H1 (cell line): ENCODE measurements around the gene TGM2. TPM values are rescaled to one million over a fixed set of nuclear protein-coding genes. Genes with fewer than 3 reads are reported as not detected.

Experiments used
- CTCF ChIA-PET: fragments of 300-600 bp; sonication (Branson Sonifier 250); formaldehyde crosslinking; loops from one replicate; lab custom pipeline; 2021; ENCODE audit not compliant: partially characterized antibody; lab: Charles Lee
- POLR2A ChIA-PET: fragments of 300-600 bp; sonication (Branson Sonifier 250); formaldehyde crosslinking; loops from one replicate; lab custom pipeline; 2021; ENCODE audit warnings: inconsistent platforms; ENCODE audit not compliant: partially characterized antibody; lab: Charles Lee
- DNase-seq, 2 experiments: peaks; one replicate each; pipeline versions ENCODE4 v3.0.0 to v3.0.0-alpha.2; 2010 to 2022; ENCODE audit warnings: low spot score in 2 of 2, low read depth in 1 of 2, mixed read lengths in 1 of 2
- FAIRE-seq: peaks from 2 replicates; lab custom pipeline; 2011; peaks lifted over from hg19 to GRCh38; lab: Jason Lieb, UNC
- H2AFZ ChIP-seq: 2 replicates; pipeline ENCODE4 v1.8.1; 2012; ENCODE audit warnings: low read length, inconsistent platforms
- H2AK5ac ChIP-seq: 2 replicates; pipeline ENCODE4 v1.6.1; 2013; ENCODE audit warnings: low read depth, low read length
- H2BK120ac ChIP-seq: replicated peaks from 2 replicates; pipeline ENCODE3; 2013; ENCODE audit warnings: low read depth, low read length, inconsistent platforms
- H2BK12ac ChIP-seq: 2 replicates; pipeline ENCODE4 v1.6.1; 2013; ENCODE audit warnings: low read depth, low read length
- H2BK15ac ChIP-seq: 2 replicates; pipeline ENCODE4 v1.6.1; 2013; ENCODE audit warnings: low read length
- H2BK20ac ChIP-seq: 2 replicates; pipeline ENCODE4 v1.6.1; 2013; ENCODE audit warnings: low read length
- H2BK5ac ChIP-seq: 2 replicates; pipeline ENCODE4 v1.6.1; 2013; ENCODE audit warnings: low read depth, low read length
- H3K14ac ChIP-seq: 2 replicates; pipeline ENCODE4 v1.6.1; 2013; ENCODE audit warnings: inconsistent platforms; ENCODE audit not compliant: insufficient read length
- H3K18ac ChIP-seq: 2 replicates; pipeline ENCODE4 v1.6.1; 2013; ENCODE audit warnings: low read length; ENCODE audit errors: extremely low read depth
- H3K23ac ChIP-seq: 2 replicates; pipeline ENCODE4 v1.6.1; 2013; ENCODE audit warnings: inconsistent platforms; ENCODE audit not compliant: insufficient read length
- H3K23me2 ChIP-seq: 2 replicates; pipeline ENCODE4 v1.6.1; 2013; ENCODE audit warnings: low read depth, low read length
- H3K27ac ChIP-seq: 2 replicates; pipeline ENCODE4 v1.6.1; 2011; ENCODE audit warnings: low read depth, low read length, inconsistent platforms
- H3K27me3 ChIP-seq, 4 experiments: replicated peaks in 1 of 4; 1 replicate in 1 of 4; 2 replicates in 3 of 4; pipeline versions ENCODE4 v1.6.1 to v1.8.1; 2011 to 2013; ENCODE audit warnings: low read length in 3 of 4, mild to moderate bottlenecking in 3 of 4, inconsistent platforms in 2 of 4, mixed read lengths in 2 of 4, moderate library complexity in 1 of 4; ENCODE audit not compliant: control insufficient read depth in 3 of 4, insufficient read depth in 3 of 4; ENCODE audit errors: extremely low read depth in 1 of 4
- H3K36me3 ChIP-seq, 4 experiments: 2 replicates each; pipeline versions ENCODE4 v1.6.1 to v1.8.1; 2011 to 2013; ENCODE audit warnings: mild to moderate bottlenecking in 4 of 4, low read length in 3 of 4, moderate library complexity in 2 of 4, control low read depth in 1 of 4, inconsistent platforms in 1 of 4; ENCODE audit not compliant: insufficient read depth in 4 of 4, control insufficient read depth in 2 of 4
- H3K4ac ChIP-seq: replicated peaks from 2 replicates; pipeline ENCODE3; 2013; ENCODE audit warnings: low read length, low read depth, mixed read lengths, inconsistent platforms; ENCODE audit not compliant: insufficient read length
- H3K4me1 ChIP-seq, 4 experiments: replicated peaks in 1 of 4; 1 replicate in 1 of 4; 2 replicates in 3 of 4; pipeline versions ENCODE4 v1.6.1 to v1.8.1; 2011 to 2013; ENCODE audit warnings: low read length in 3 of 4, inconsistent platforms in 2 of 4, mixed read lengths in 1 of 4; ENCODE audit not compliant: insufficient read depth in 4 of 4, control insufficient read depth in 3 of 4
- H3K4me2 ChIP-seq, 2 experiments: 2 replicates each; pipeline versions ENCODE4 v1.6.1 to v1.8.1; 2011 to 2013; ENCODE audit warnings: low read depth in 2 of 2, low read length in 2 of 2, control low read depth in 1 of 2, inconsistent platforms in 1 of 2, mild to moderate bottlenecking in 1 of 2; ENCODE audit not compliant: insufficient read depth in 1 of 2
- H3K4me3 ChIP-seq, 4 experiments: fragments of 200-600, 300-600 bp in 1 of 4; sonication (generic), shearing (Covaris generic), sonication (Bioruptor Twin) in 1 of 4; 2 replicates each; pipeline versions ENCODE4 v1.5.1 to v1.8.1; 2011 to 2016; ENCODE audit warnings: low read length in 4 of 4, low read depth in 3 of 4, control low read depth in 2 of 4, inconsistent platforms in 2 of 4, mild to moderate bottlenecking in 2 of 4, mixed read lengths in 1 of 4, moderate library complexity in 1 of 4; ENCODE audit not compliant: insufficient read depth in 2 of 4; ENCODE audit errors: extremely low read depth in 1 of 4
- H3K56ac ChIP-seq: replicated peaks from 2 replicates; pipeline ENCODE3; 2013; ENCODE audit warnings: low read depth, mild to moderate bottlenecking, mixed read lengths, low read length, inconsistent platforms; ENCODE audit not compliant: insufficient read length
- H3K79me1 ChIP-seq: 2 replicates; pipeline ENCODE4 v1.6.1; 2013; ENCODE audit warnings: low read depth, low read length, control low read depth
- H3K79me2 ChIP-seq, 2 experiments: 2 replicates each; pipeline versions ENCODE4 v1.6.1 to v1.8.1; 2012 to 2013; ENCODE audit warnings: low read length in 2 of 2, mild to moderate bottlenecking in 2 of 2, inconsistent platforms in 1 of 2; ENCODE audit not compliant: insufficient read depth in 2 of 2, control insufficient read depth in 1 of 2
- H3K9ac ChIP-seq, 4 experiments: replicated peaks in 1 of 4; 1 replicate in 1 of 4; 2 replicates in 3 of 4; pipeline versions ENCODE4 v1.6.1 to v1.8.1; 2011 to 2013; ENCODE audit warnings: low read depth in 3 of 4, low read length in 3 of 4, control low read depth in 2 of 4, mild to moderate bottlenecking in 2 of 4, moderate library complexity in 2 of 4, inconsistent platforms in 1 of 4; ENCODE audit errors: extremely low read depth in 1 of 4
- H3K9me3 ChIP-seq, 2 experiments: 2 replicates each; pipeline versions ENCODE4 v1.6.1 to v1.8.1; 2012 to 2013; ENCODE audit warnings: mild to moderate bottlenecking in 2 of 2, moderate library complexity in 2 of 2, control low read depth in 1 of 2, inconsistent platforms in 1 of 2, low read depth in 1 of 2, low read length in 1 of 2, mixed read lengths in 1 of 2; ENCODE audit not compliant: insufficient read depth in 2 of 2
- H4K20me1 ChIP-seq, 2 experiments: replicated peaks in 1 of 2; 2 replicates each; pipeline versions ENCODE3 to v1.8.1; 2011 to 2013; ENCODE audit warnings: inconsistent platforms in 2 of 2, low read length in 2 of 2, mild to moderate bottlenecking in 1 of 2; ENCODE audit not compliant: insufficient read depth in 2 of 2, control insufficient read depth in 1 of 2
- H4K5ac ChIP-seq: 2 replicates; pipeline ENCODE4 v1.6.1; 2013; ENCODE audit warnings: low read length, low read depth, mixed read lengths, inconsistent platforms; ENCODE audit not compliant: insufficient read length
- H4K8ac ChIP-seq: 2 replicates; pipeline ENCODE4 v1.8.0; 2013; ENCODE audit warnings: mild to moderate bottlenecking, moderate library complexity, low read length, inconsistent platforms; ENCODE audit not compliant: insufficient read depth; ENCODE audit errors: extremely low read depth
- H4K91ac ChIP-seq: replicated peaks from 2 replicates; pipeline ENCODE3; 2013; ENCODE audit warnings: low read length, mixed read lengths, inconsistent platforms; ENCODE audit not compliant: insufficient read length
- ATF2 ChIP-seq: IDR thresholded peaks from 2 replicates; pipeline ENCODE4 v1.6.1; 2012; ENCODE audit warnings: low read length, inconsistent platforms
- CBX5 ChIP-seq: fragments of 300-800, 300-1000 bp; sonication (generic); IDR thresholded peaks from 2 replicates; pipeline ENCODE4 v1.7.1; 2016; ENCODE audit warnings: antibody characterized with exemption, low read length, low read depth
- CHD1 ChIP-seq: IDR thresholded peaks from 2 replicates; pipeline ENCODE4 v1.6.1; 2012; ENCODE audit warnings: low read depth, low read length, improper control_type of control experiment
- HDAC2 ChIP-seq, 2 experiments: fragments of 300-600 bp in 1 of 2; sonication (generic) in 1 of 2; IDR thresholded peaks; 2 replicates each; pipeline ENCODE4 v1.6.1; 2011 to 2012; ENCODE audit warnings: low read depth in 2 of 2, low read length in 2 of 2, mild to moderate bottlenecking in 2 of 2, moderate library complexity in 2 of 2, borderline replicate concordance in 1 of 2, inconsistent platforms in 1 of 2
- KDM1A ChIP-seq: fragments of 200-600, 300-600 bp; sonication (generic); IDR thresholded peaks from 2 replicates; pipeline ENCODE4 v1.7.1; 2016; ENCODE audit warnings: mild to moderate bottlenecking, low read length, borderline replicate concordance
- KDM4A ChIP-seq: IDR thresholded peaks from one replicate; pipeline ENCODE4 v1.7.1; 2012; ENCODE audit warnings: low read depth, mild to moderate bottlenecking, moderate library complexity, low read length, inconsistent platforms; ENCODE audit not compliant: severe bottlenecking
- POLR2AphosphoS5 ChIP-seq: IDR thresholded peaks from 2 replicates; pipeline ENCODE4 v1.6.1; 2011; ENCODE audit warnings: low read depth, low read length
- RNF2 ChIP-seq: fragments of 200-900, 300-1000 bp; sonication (generic); IDR thresholded peaks from 2 replicates; pipeline ENCODE4 v1.7.1; 2016; ENCODE audit warnings: borderline replicate concordance, low read depth, mild to moderate bottlenecking, antibody characterized with exemption, low read length; ENCODE audit not compliant: poor library complexity, severe bottlenecking; ENCODE audit errors: missing control alignments
- SIN3A ChIP-seq, 2 experiments: IDR thresholded peaks in 1 of 2; conservative IDR thresholded peaks in 1 of 2; 2 replicates each; pipeline ENCODE4 v1.6.1; 2011 to 2012; ENCODE audit warnings: low read length in 2 of 2, improper control_type of control experiment in 1 of 2, low read depth in 1 of 2, mild to moderate bottlenecking in 1 of 2
- TCF12 ChIP-seq: IDR thresholded peaks from 2 replicates; pipeline ENCODE4 v1.6.1; 2011; ENCODE audit warnings: low read depth, mild to moderate bottlenecking, low read length
- TEAD4 ChIP-seq: IDR thresholded peaks from 2 replicates; pipeline ENCODE4 v1.6.1; 2012; ENCODE audit warnings: low read depth, low read length, inconsistent platforms, mixed read lengths
- WGBS, 2 experiments: shearing (Covaris generic) in 1 of 2; methylation state at CpG; one replicate each; pipeline versions ENCODE4 v1.1.6 to v1.1.7; 2013 to 2015; ENCODE audit warnings: low lambda C conversion rate in 2 of 2, mixed read lengths in 2 of 2, inconsistent platforms in 1 of 2, low coverage in 1 of 2, missing lambda C conversion rate in 1 of 2; ENCODE audit not compliant: insufficient replicate concordance in 2 of 2, insufficient coverage in 1 of 2, insufficient read length in 1 of 2; ENCODE audit errors: extremely low coverage in 1 of 2, missing lambda C conversion rate in 1 of 2; 5-methylcytosine and 5-hydroxymethylcytosine counted together
- polyA plus RNA-seq, 7 experiments: library from polyadenylated mRNA; depleted of rRNA in 3 of 7; stranded (reverse) in 5 of 7; unstranded in 2 of 7; fragments of >200 nt in 5 of 7; fragments of 200-250 nt in 2 of 7; gene quantifications; 1 replicate in 5 of 7; 2 replicates in 1 of 7; 4 replicates in 1 of 7; pipeline versions ENCODE4 v1.2.1 to v1.2.3, GENCODE V29; 2011 to 2013; ENCODE audit warnings: missing spikeins in 2 of 7, mixed read lengths in 2 of 7
- total RNA-seq: library from RNA; stranded (reverse); fragmentation: NEBNext Ultra II Directional; extraction: Animal tissue kit (Norgen Biotek cat#: 25700); gene quantifications from 2 replicates; pipeline ENCODE4 v1.2.1, GENCODE V29; 2021

Gene TGM2
- total and polyA plus RNA-seq, 2 of the 8 experiments (the other 6 are each of a cell fraction or from before 2014, with no cell fraction given) = 0.86 to 1.0 TPM

GRCh38 chr20:38198238-38198861, 33.3 kb upstream of the TGM2 start:
- H4K5ac ChIP-seq = no peak overlapping the region
- POLR2A ChIA-PET = no interaction called here
- H2AK5ac ChIP-seq = no peak overlapping the region
- no peaks in the 10 kb centered on the region for H3K36me3 ChIP-seq
- H3K23me2 ChIP-seq = peaks cover 2% of the 10 kb centered on the region; the same call in 1 of the 2 replicates
- H2BK5ac ChIP-seq = no peak overlapping the region
- no peak overlapping the region for H3K9ac ChIP-seq
- H4K91ac ChIP-seq = no peak overlapping the region
- no peak overlapping the region for H3K4me3 ChIP-seq
- H3K56ac ChIP-seq = no peak overlapping the region
- no peaks in the 10 kb centered on the region for H3K79me1 ChIP-seq
- no peak overlapping the region for H3K18ac ChIP-seq
- H2BK15ac ChIP-seq = no peak overlapping the region
- WGBS, 2 experiments = 90% methylated on average over 8 of the region's 8 CpGs; no CpG with 5 or more reads in 1 of the 2 experiments
- H4K20me1 ChIP-seq = no peaks in the 10 kb centered on the region
- no peak overlapping the region for H3K14ac ChIP-seq
- no peak overlapping the region; the same call in 1 of the 2 replicates for H3K27ac ChIP-seq
- no peaks in the 10 kb centered on the region for H3K9me3 ChIP-seq
- no peaks in the 10 kb centered on the region for H3K79me2 ChIP-seq
- no peak overlapping the region for H4K8ac ChIP-seq
- H2BK12ac ChIP-seq = no peak overlapping the region
- DNase-seq (no peak), FAIRE-seq (no peak)
- no peaks in the 10 kb centered on the region for H3K27me3 ChIP-seq
- H3K4ac ChIP-seq = no peak overlapping the region
- H3K23ac ChIP-seq = no peak overlapping the region
- H3K4me2 ChIP-seq = no peak overlapping the region
- H2BK120ac ChIP-seq = no peak overlapping the region
- H3K4me1 ChIP-seq = no peaks in the 10 kb centered on the region
- no peak overlapping the region for H2BK20ac ChIP-seq
- CTCF ChIA-PET = interaction anchor here (0.8 to 3.6 kb wide), 5 partner anchors 17 to 141 kb away, joined by 3 to 24 read pairs (median 4); no protein-coding TSS in a partner anchor
- H2AFZ ChIP-seq = no peak overlapping the region
- no peak for TF ChIP-seq CHD1
- TF ChIP-seq TCF12 = no peak
- no peak for TF ChIP-seq ATF2
- no peak for TF ChIP-seq CBX5
- no peak for TF ChIP-seq KDM4A
- no peak for TF ChIP-seq SIN3A (conservative IDR thresholded peaks at IDR 0.05 in 1 of 2, IDR thresholded peaks at IDR 0.05 in 1 of 2; ENCODE audit: low read depth in 1 of 2, low read length in 2 of 2)
- TF ChIP-seq POLR2AphosphoS5 = no peak
- TF ChIP-seq RNF2 = no peak
- TF ChIP-seq KDM1A = no peak
- no peak for TF ChIP-seq HDAC2 (IDR thresholded peaks at IDR 0.05; ENCODE audit: borderline replicate concordance in 1 of 2, low read depth in 2 of 2, low read length in 2 of 2)
- TF ChIP-seq TEAD4 = no peak
